RWPE2 (cell line): Measurements from ENCODE around the gene GCK.

Source experiments
- ATAC-seq: fragments of 200-7000 bp; cut with Tn5 transposase; 3 replicates; pipeline ENCODE4 v1.9.1; 2021; ENCODE audit warnings: low read depth
- DNase-seq: peaks from one replicate; pipeline ENCODE4 v3.0.0-alpha.2; 2020; ENCODE audit warnings: low spot score
- H3K27ac ChIP-seq: fragments of 450-650 bp; 2 replicates; pipeline ENCODE4 v1.5.1; 2017; ENCODE audit warnings: mild to moderate bottlenecking; ENCODE audit not compliant: poor library complexity, severe bottlenecking
- H3K27me3 ChIP-seq: fragments of 250-450 bp; sonication (Bioruptor Pico); 2 replicates; pipeline ENCODE4 v1.5.1; 2021; ENCODE audit warnings: mild to moderate bottlenecking, moderate library complexity; ENCODE audit not compliant: insufficient read depth, poor library complexity, severe bottlenecking
- H3K36me3 ChIP-seq: fragments of 250-450 bp; sonication (Bioruptor Pico); 2 replicates; pipeline ENCODE4 v1.5.1; 2020; ENCODE audit warnings: low read depth, mild to moderate bottlenecking, moderate library complexity
- H3K4me1 ChIP-seq: fragments of 250-450 bp; sonication (Bioruptor Pico); 2 replicates; pipeline ENCODE4 v1.5.1; 2021; ENCODE audit warnings: mild to moderate bottlenecking, moderate library complexity; ENCODE audit not compliant: insufficient read depth, poor library complexity, severe bottlenecking
- H3K4me3 ChIP-seq: fragments of 250-450 bp; sonication (Bioruptor Pico); 2 replicates; pipeline ENCODE4 v1.5.1; 2021; ENCODE audit warnings: mild to moderate bottlenecking, moderate library complexity; ENCODE audit not compliant: severe bottlenecking
- H3K9me3 ChIP-seq: fragments of 250-450 bp; sonication (Bioruptor Pico); 2 replicates; pipeline ENCODE4 v1.5.1; 2021; ENCODE audit warnings: mild to moderate bottlenecking, moderate library complexity; ENCODE audit not compliant: severe bottlenecking
- TF ChIP-seq, protein P1 (sequence below): fragments of 450-650 bp; IDR thresholded peaks from one replicate; pipeline ENCODE4 v1.5.1; 2017; ENCODE audit warnings: mild to moderate bottlenecking, moderate library complexity; ENCODE audit not compliant: poor library complexity, severe bottlenecking

Gene GCK

GRCh38 chr7:44218418-44219201 is 29.4 kb upstream of the GCK start:
- TF ChIP-seq, protein P1, sequence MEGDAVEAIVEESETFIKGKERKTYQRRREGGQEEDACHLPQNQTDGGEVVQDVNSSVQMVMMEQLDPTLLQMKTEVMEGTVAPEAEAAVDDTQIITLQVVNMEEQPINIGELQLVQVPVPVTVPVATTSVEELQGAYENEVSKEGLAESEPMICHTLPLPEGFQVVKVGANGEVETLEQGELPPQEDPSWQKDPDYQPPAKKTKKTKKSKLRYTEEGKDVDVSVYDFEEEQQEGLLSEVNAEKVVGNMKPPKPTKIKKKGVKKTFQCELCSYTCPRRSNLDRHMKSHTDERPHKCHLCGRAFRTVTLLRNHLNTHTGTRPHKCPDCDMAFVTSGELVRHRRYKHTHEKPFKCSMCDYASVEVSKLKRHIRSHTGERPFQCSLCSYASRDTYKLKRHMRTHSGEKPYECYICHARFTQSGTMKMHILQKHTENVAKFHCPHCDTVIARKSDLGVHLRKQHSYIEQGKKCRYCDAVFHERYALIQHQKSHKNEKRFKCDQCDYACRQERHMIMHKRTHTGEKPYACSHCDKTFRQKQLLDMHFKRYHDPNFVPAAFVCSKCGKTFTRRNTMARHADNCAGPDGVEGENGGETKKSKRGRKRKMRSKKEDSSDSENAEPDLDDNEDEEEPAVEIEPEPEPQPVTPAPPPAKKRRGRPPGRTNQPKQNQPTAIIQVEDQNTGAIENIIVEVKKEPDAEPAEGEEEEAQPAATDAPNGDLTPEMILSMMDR: no peak
- H3K27me3 ChIP-seq: no peaks in the 10 kb centered on the region
- no peak overlapping the region for H3K27ac ChIP-seq
- no peaks in the 10 kb centered on the region for H3K9me3 ChIP-seq
- H3K4me1 ChIP-seq: peaks cover under 1% of the 10 kb centered on the region
- no peak overlapping the region for H3K4me3 ChIP-seq
- ATAC-seq: no peak
- no peaks in the 10 kb centered on the region for H3K36me3 ChIP-seq
- DNase-seq: peak; percentile 56

DNA sequence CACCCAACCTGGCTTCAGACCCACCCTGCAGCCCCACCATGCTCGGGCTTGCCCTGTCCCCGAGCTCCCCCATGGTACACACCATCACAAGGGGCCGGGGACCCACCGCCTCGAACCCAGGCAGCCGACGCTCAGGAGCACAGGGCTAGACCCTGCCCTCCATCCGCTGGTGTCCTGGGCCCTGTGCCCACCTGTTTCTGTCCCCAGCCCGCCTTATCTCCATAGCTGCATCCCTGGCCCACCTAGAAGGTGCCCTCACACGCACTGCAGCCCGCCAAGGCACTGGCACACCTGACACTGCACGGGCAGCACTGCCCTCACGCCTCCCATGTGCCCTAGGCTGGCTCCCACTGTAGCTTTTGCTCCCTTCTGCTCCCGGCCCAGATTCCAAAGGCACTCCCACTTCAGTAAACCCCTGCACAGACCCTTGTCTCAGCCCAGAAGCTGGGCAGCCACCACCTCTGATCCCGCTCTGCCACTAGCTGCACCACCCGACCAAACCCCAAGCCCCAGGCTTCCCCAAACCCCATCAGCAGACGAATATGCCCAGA is 28.7 kb upstream of the GCK start:
- no peaks in the 10 kb centered on the region; the same call in 1 of the 2 replicates for H3K36me3 ChIP-seq
- no peak overlapping the region for H3K27ac ChIP-seq
- no peaks in the 10 kb centered on the region for H3K4me1 ChIP-seq
- no peaks in the 10 kb centered on the region for H3K27me3 ChIP-seq
- no peaks in the 10 kb centered on the region for H3K9me3 ChIP-seq
- TF ChIP-seq, protein P1: no peak
- ATAC-seq (no peak), DNase-seq (peak; percentile 34)
- no peak overlapping the region for H3K4me3 ChIP-seq

DNA sequence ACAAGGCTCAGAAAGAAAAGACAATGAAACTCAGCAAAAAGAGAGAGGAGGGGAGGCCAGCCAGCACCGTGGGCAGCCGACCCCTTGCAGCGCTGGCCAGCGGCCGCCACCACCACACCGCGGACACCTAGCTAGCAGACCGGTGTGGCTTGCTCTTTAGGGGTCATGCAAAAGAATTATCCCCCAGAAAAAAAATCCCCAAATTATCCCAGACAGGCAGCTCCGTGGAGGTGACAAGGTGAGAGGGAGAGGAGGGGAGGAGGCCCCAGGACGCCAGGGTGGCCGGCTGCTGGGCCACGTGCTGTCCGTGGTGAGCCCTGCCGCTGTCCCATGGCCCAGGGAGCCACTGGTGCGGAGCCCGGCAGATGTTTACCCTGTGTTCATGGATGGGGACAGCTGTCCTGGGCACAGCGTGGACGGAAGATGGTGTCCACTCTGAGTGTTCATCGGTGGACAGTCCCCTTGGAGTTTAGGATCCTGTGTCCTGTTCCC is 28.0 kb upstream of the GCK start:
- Histone ChIP-seq H3K36me3 (peaks cover 2% of the 10 kb centered on the region), H3K9me3 (no peaks in the 10 kb centered on the region), H3K4me3 (no peak overlapping the region), H3K27me3 (no peaks in the 10 kb centered on the region), H3K4me1 (no peaks in the 10 kb centered on the region), H3K27ac (no peak overlapping the region)
- ATAC-seq (no peak), DNase-seq (peak; percentile 37)
- TF ChIP-seq, protein P1: no peak

GRCh38 chr7:44216521-44217222 is 27.4 kb upstream of the GCK start:
- ATAC-seq: no peak; the same call in 2 of the 3 replicates
- Histone ChIP-seq H3K9me3 (no peaks in the 10 kb centered on the region), H3K36me3 (peaks cover 7% of the 10 kb centered on the region)

More at GRCh38 chr7:44216521-44217222, 27.4 kb upstream of the GCK start:
- Histone ChIP-seq H3K4me3 (no peak overlapping the region), H3K27me3 (no peaks in the 10 kb centered on the region), H3K27ac (no peak overlapping the region), H3K4me1 (no peaks in the 10 kb centered on the region)
- DNase-seq: peak; percentile 34
- TF ChIP-seq, protein P1: no peak
